Epithelial cell of esophagus (primary cell): ENCODE results near the gene TRIO.

Experiments used
- DNase-seq: peaks from one replicate; pipeline ENCODE4 v3.0.0; 2010; ENCODE audit warnings: low read depth
- H3K4me3 ChIP-seq: 2 replicates; pipeline ENCODE4 v1.5.1; 2011; ENCODE audit warnings: mild to moderate bottlenecking, low read length, control low read depth
- CTCF ChIP-seq: IDR thresholded peaks from 2 replicates; pipeline ENCODE4 v1.5.1; 2011; ENCODE audit warnings: low read depth, mild to moderate bottlenecking, low read length, control low read depth, inconsistent platforms; ENCODE audit not compliant: insufficient read depth; ENCODE audit errors: missing control alignments

TRIO gene

GRCh38 chr5:14322437-14323187, 179.5 kb downstream of the TRIO start:
- H3K4me3 ChIP-seq = no peak overlapping the region
- TF ChIP-seq CTCF = no peak

GRCh38 chr5:14323466-14323865, 180.3 kb downstream of the TRIO start:
- DNase-seq = no peak
- no peak for TF ChIP-seq CTCF
- no peak overlapping the region for H3K4me3 ChIP-seq

More at GRCh38 chr5:14322437-14323187, 179.5 kb downstream of the TRIO start:
- peak; percentile 70 for DNase-seq

- no peak for DNase-seq
- no peak for TF ChIP-seq CTCF
- no peak overlapping the region for H3K4me3 ChIP-seq
These were observed 182.2 kb downstream of the TRIO start for GRCh38 chr5:14325369-14325768.

- H3K4me3 ChIP-seq = no peak overlapping the region
- no peak for TF ChIP-seq CTCF
- DNase-seq = no peak
These were observed 183.1 kb downstream of the TRIO start for GRCh38 chr5:14326035-14326903.

GRCh38 chr5:14327624-14328023, 184.5 kb downstream of the TRIO start:
- no peak for TF ChIP-seq CTCF
- DNase-seq = no peak
- no peak overlapping the region for H3K4me3 ChIP-seq

- DNase-seq = no peak
- no peak for TF ChIP-seq CTCF
These were observed 185.0 kb downstream of the TRIO start for GRCh38 chr5:14328144-14328543.

More at GRCh38 chr5:14328144-14328543, 185.0 kb downstream of the TRIO start:
- no peak overlapping the region for H3K4me3 ChIP-seq
